Measurements from ENCODE around the gene TRIM54. TPM values are rescaled to one million over a fixed set of nuclear protein-coding genes. Genes with fewer than 3 reads are reported as not detected.

Gene TRIM54
- total and polyA plus RNA-seq, 12 donors, result 1.2 to 47.1 (median 13.9) TPM

GRCh38 chr2:27237341-27237945, 44.8 kb upstream of the TRIM54 start:
- 94 to 97% (median 95%) methylated on average over 11 to 15 of the region's 15 CpGs for WGBS, 4 donors
- intact Hi-C loops (cut with DNase I), result no loop called here
- Histone ChIP-seq H3K36me3 (replicated peaks in 1 of 2) (peaks cover 0 to 98% of the 10 kb centered on the region in 2 donors), H3K27me3 (no peaks in the 10 kb centered on the region), H3K9me3 (replicated peaks in 1 of 3) (no peaks in the 10 kb centered on the region), H3K27ac (no peak overlapping the region), H3K4me3 (no peak overlapping the region), H3K4me1 (replicated peaks in 1 of 2) (no peaks in the 10 kb centered on the region)
- DNase-seq, result no peak
- TF ChIP-seq POLR2A (IDR thresholded peaks at IDR 0.05), result no peak
- TF ChIP-seq CTCF (IDR thresholded peaks at IDR 0.05), result no peak

GRCh38 chr2:27238976-27239375, 43.3 kb upstream of the TRIM54 start:
- Histone ChIP-seq H3K4me3 (no peak overlapping the region), H3K36me3 (replicated peaks in 1 of 2) (peaks cover 0 to 98% of the 10 kb centered on the region in 2 donors), H3K27me3 (no peaks in the 10 kb centered on the region), H3K4me1 (replicated peaks in 1 of 2) (no peaks in the 10 kb centered on the region), H3K27ac (no peak overlapping the region), H3K9me3 (replicated peaks in 1 of 3) (no peaks in the 10 kb centered on the region)
- no peak for DNase-seq
- TF ChIP-seq POLR2A (IDR thresholded peaks at IDR 0.05), result no peak
- TF ChIP-seq CTCF (IDR thresholded peaks at IDR 0.05), result no peak
- 93 to 100% (median 98%) methylated on average over 3 to 8 of the region's 8 CpGs for WGBS, 4 donors
- intact Hi-C loops (cut with DNase I), result no loop called here

DNA sequence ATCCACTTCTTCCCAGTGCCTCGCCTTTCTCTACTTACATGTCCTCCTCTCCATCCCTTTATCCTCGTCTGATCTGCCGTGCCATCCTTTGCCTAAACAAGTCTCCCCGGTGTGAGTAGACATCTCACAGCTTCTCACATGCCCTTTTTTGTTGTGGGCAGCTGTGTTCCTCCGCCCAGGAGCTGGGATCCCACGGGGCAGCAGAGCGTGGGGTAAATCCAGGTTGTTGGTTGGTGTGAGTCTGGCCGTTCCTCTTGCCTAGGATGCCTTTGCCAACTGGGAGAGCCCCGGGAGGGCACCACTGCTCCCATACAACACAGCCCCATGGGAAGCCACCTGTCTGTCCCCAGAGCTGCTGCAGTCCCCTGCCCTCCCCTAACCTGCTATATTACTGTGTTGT, 41.8 kb upstream of the TRIM54 start:
- Histone ChIP-seq H3K27ac (no peak overlapping the region), H3K4me3 (no peak overlapping the region), H3K27me3 (no peaks in the 10 kb centered on the region), H3K9me3 (replicated peaks in 1 of 3) (no peaks in the 10 kb centered on the region), H3K4me1 (replicated peaks in 1 of 2) (no peaks in the 10 kb centered on the region), H3K36me3 (replicated peaks in 1 of 2) (peaks cover 0 to 91% of the 10 kb centered on the region in 2 donors)
- intact Hi-C loops (cut with DNase I), result loop anchor here in 1 of 2 donors (10.0 kb wide), 1 partner anchor 64 kb away; the partner anchor contains the start of gene UCN
- DNase-seq, result no peak
- WGBS, 4 donors, result 92 to 95% (median 93%) methylated on average over 8 to 9 of the region's 9 CpGs
- TF ChIP-seq CTCF (IDR thresholded peaks at IDR 0.05) (no peak), POLR2A (IDR thresholded peaks at IDR 0.05) (no peak)

DNA sequence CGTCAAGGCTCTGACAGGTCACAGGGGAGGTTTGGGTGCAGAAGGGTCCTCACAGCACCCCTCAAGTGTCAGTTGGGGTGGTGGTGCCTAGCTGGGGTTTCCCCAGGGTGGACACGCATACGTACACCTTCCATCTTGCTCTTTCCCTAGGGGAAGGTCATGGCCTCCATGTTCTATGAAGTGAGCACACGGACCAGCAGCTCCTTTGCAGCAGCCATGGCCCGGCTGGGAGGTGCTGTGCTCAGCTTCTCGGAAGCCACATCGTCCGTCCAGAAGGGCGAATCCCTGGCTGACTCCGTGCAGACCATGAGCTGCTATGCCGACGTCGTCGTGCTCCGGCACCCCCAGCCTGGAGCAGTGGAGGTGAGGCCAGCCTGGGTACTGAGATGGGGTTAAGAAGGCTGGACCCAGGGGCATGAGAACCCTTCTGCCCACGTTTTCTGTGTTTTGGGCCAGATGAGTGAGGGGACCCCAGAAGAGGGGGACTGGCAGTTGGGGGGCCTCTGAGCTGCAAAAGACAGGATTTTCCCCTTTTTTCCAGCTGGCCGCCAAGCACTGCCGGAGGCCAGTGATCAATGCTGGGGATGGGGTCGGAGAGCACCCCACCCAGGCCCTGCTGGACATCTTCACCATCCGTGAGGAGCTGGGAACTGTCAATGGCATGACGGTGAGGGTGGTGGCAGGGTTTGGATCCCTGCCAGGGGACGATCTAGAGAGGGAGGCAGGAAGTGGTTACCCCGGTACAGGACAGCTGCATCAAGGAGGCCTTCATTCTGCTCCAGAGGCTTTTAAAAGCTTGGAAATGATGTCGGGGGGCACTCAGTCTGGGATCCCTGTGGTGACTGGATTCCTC, 40.2 kb upstream of the TRIM54 start:
- no peak for DNase-seq
- WGBS, 4 donors, result 87 to 91% (median 90%) methylated on average over 9 to 24 of the region's 24 CpGs
- peaks cover 0 to 75% of the 10 kb centered on the region in 2 donors for H3K36me3 ChIP-seq (replicated peaks in 1 of 2)

More for the DNA sequence above, 40.2 kb upstream of the TRIM54 start:
- intact Hi-C loops (cut with DNase I), result loop anchor here in 1 of 2 donors (10.0 kb wide), 1 partner anchor 63 kb away; the partner anchor contains the start of gene UCN
- Histone ChIP-seq H3K4me1 (replicated peaks in 1 of 2) (no peaks in the 10 kb centered on the region), H3K4me3 (no peak overlapping the region), H3K9me3 (replicated peaks in 1 of 3) (no peaks in the 10 kb centered on the region), H3K27ac (no peak overlapping the region), H3K27me3 (no peaks in the 10 kb centered on the region)
- TF ChIP-seq POLR2A (IDR thresholded peaks at IDR 0.05) (no peak), CTCF (IDR thresholded peaks at IDR 0.05) (no peak)

All from adrenal gland (tissue), 12 donors.